Measurements from ENCODE around the gene GALR1. TPM values are rescaled to one million over a fixed set of nuclear protein-coding genes. Genes with fewer than 3 reads are reported as not detected.

GALR1 gene
- total RNA-seq, 4 donors from 2014 or later, result 0.12 to 0.62 (median 0.31) TPM

GRCh38 chr18:77210249-77210648 is 39.4 kb upstream of the GALR1 start:
- WGBS, 2 donors (ENCODE audit: low coverage in 1 of 2), result 60% methylated on average over 1 of the region's 7 CpGs; no CpG with 5 or more reads in 1 of the 2 donors
- TF ChIP-seq EP300 (IDR thresholded peaks at IDR 0.05), result no peak
- no peak for TF ChIP-seq POLR2A (IDR thresholded peaks at IDR 0.05)
- no peak for TF ChIP-seq CTCF (IDR thresholded peaks at IDR 0.05)
- TF ChIP-seq POLR2AphosphoS5 (IDR thresholded peaks at IDR 0.05), result no peak
- Histone ChIP-seq H3K36me3 (no peaks in the 10 kb centered on the region), H3K4me1 (peaks cover 0 to 55% (median 11%) of the 10 kb centered on the region in 3 donors), H3K27me3 (no peaks in the 10 kb centered on the region), H3K4me3 (no peak overlapping the region), H3K9me3 (no peaks in the 10 kb centered on the region), H3K27ac (peak overlapping the region in 1 of 4 donors; percentile 8)
- no peak for ATAC-seq

GRCh38 chr18:77218642-77219041 is 31.0 kb upstream of the GALR1 start:
- WGBS, 2 donors (ENCODE audit: low coverage in 1 of 2), result no CpG with 5 or more reads among the region's 4 CpGs
- Histone ChIP-seq H3K9me3 (no peaks in the 10 kb centered on the region), H3K36me3 (no peaks in the 10 kb centered on the region), H3K4me3 (no peak overlapping the region), H3K4me1 (no peaks in the 10 kb centered on the region), H3K27me3 (peaks cover 6% of the 10 kb centered on the region), H3K27ac (no peak overlapping the region)
- no peak for ATAC-seq
- TF ChIP-seq POLR2A (IDR thresholded peaks at IDR 0.05) (no peak), CTCF (IDR thresholded peaks at IDR 0.05) (no peak), EP300 (IDR thresholded peaks at IDR 0.05) (no peak), POLR2AphosphoS5 (IDR thresholded peaks at IDR 0.05) (no peak)

GRCh38 chr18:77220726-77221125 is 28.9 kb upstream of the GALR1 start:
- Histone ChIP-seq H3K9me3 (no peaks in the 10 kb centered on the region), H3K27me3 (peaks cover 6% of the 10 kb centered on the region), H3K36me3 (no peaks in the 10 kb centered on the region), H3K4me1 (no peaks in the 10 kb centered on the region), H3K4me3 (no peak overlapping the region), H3K27ac (no peak overlapping the region)
- WGBS, 2 donors (ENCODE audit: low coverage in 1 of 2), result 59 to 60% methylated on average over 2 to 3 of the region's 3 CpGs
- ATAC-seq, result no peak
- no peak for TF ChIP-seq POLR2AphosphoS5 (IDR thresholded peaks at IDR 0.05)
- TF ChIP-seq EP300 (IDR thresholded peaks at IDR 0.05), result no peak
- no peak for TF ChIP-seq CTCF (IDR thresholded peaks at IDR 0.05)
- TF ChIP-seq POLR2A (IDR thresholded peaks at IDR 0.05), result no peak

GRCh38 chr18:77222464-77222863 is 27.2 kb upstream of the GALR1 start:
- Histone ChIP-seq H3K9me3 (no peaks in the 10 kb centered on the region), H3K27ac (no peak overlapping the region), H3K36me3 (no peaks in the 10 kb centered on the region), H3K4me1 (no peaks in the 10 kb centered on the region), H3K4me3 (no peak overlapping the region), H3K27me3 (peaks cover 6% of the 10 kb centered on the region)
- 11 to 72% methylated on average over 1 to 3 of the region's 3 CpGs for WGBS, 2 donors (ENCODE audit: low coverage in 1 of 2)
- TF ChIP-seq POLR2A (IDR thresholded peaks at IDR 0.05) (no peak), EP300 (IDR thresholded peaks at IDR 0.05) (no peak), POLR2AphosphoS5 (IDR thresholded peaks at IDR 0.05) (no peak), CTCF (IDR thresholded peaks at IDR 0.05) (no peak)
- ATAC-seq, result no peak

GRCh38 chr18:77223221-77223639 is 26.4 kb upstream of the GALR1 start:
- Histone ChIP-seq H3K27me3 (peaks cover 12% of the 10 kb centered on the region), H3K4me3 (no peak overlapping the region), H3K36me3 (no peaks in the 10 kb centered on the region), H3K9me3 (no peaks in the 10 kb centered on the region), H3K4me1 (no peaks in the 10 kb centered on the region), H3K27ac (no peak overlapping the region)
- 67 to 74% methylated on average over 4 to 5 of the region's 5 CpGs for WGBS, 2 donors (ENCODE audit: low coverage in 1 of 2)
- ATAC-seq, result no peak
- TF ChIP-seq EP300 (IDR thresholded peaks at IDR 0.05) (no peak), POLR2A (IDR thresholded peaks at IDR 0.05) (no peak), CTCF (IDR thresholded peaks at IDR 0.05) (no peak), POLR2AphosphoS5 (IDR thresholded peaks at IDR 0.05) (no peak)
